WTC11 (cell line): Measurements from ENCODE around the gene ZNF391. TPM values are rescaled to one million over a fixed set of nuclear protein-coding genes. Genes with fewer than 3 reads are reported as not detected.

Source experiments
- ATAC-seq: fragments of 200-7000 bp; cut with Tn5 transposase; 2 replicates; pipeline ENCODE4 v1.10.0; 2021; ENCODE audit warnings: mild to moderate bottlenecking, moderate library complexity
- CTCF ChIA-PET: fragments of 300-600 bp; sonication (Branson Sonifier 250); formaldehyde crosslinking; loops from one replicate; lab custom pipeline; 2021; ENCODE audit warnings: antibody characterized with exemption; lab: Charles Lee
- POLR2A ChIA-PET: fragments of 350-600 bp; sonication (Branson Sonifier 250); formaldehyde crosslinking; loops from one replicate; lab custom pipeline; 2021; ENCODE audit warnings: antibody characterized with exemption; lab: Charles Lee
- DNase-seq: peaks from one replicate; pipeline ENCODE4 v3.0.0; 2021; ENCODE audit warnings: low spot score
- H3K27ac Mint-ChIP-seq: 2 replicates; pipeline ENCODE4 v1.8.0; 2021; ENCODE audit warnings: mixed read lengths
- H3K27me3 Mint-ChIP-seq: 2 replicates; pipeline ENCODE4 v1.8.0; 2021; ENCODE audit warnings: low read depth, mild to moderate bottlenecking, moderate library complexity, mixed read lengths
- H3K36me3 Mint-ChIP-seq: 2 replicates; pipeline ENCODE4 v1.8.0; 2021; ENCODE audit warnings: mixed read lengths
- H3K4me1 Mint-ChIP-seq: 2 replicates; pipeline ENCODE4 v1.8.0; 2022; ENCODE audit warnings: mixed read lengths
- H3K4me3 Mint-ChIP-seq: 2 replicates; pipeline ENCODE4 v1.8.0; 2021; ENCODE audit warnings: mild to moderate bottlenecking, moderate library complexity, mixed read lengths
- H3K9me3 Mint-ChIP-seq: 2 replicates; pipeline ENCODE4 v1.8.0; 2021; ENCODE audit warnings: mixed read lengths
- ATF1 ChIP-seq: sonication (generic); formaldehyde crosslinking; IDR thresholded peaks from 2 replicates; pipeline ENCODE4 v1.8.1; 2023; ENCODE audit warnings: mild to moderate bottlenecking, moderate library complexity, missing genetic modification reagents
- CREM ChIP-seq: sonication (generic); formaldehyde crosslinking; IDR thresholded peaks from 2 replicates; pipeline ENCODE4 v1.8.1; 2022; ENCODE audit warnings: mild to moderate bottlenecking, missing genetic modification reagents, moderate library complexity
- GABPB1 ChIP-seq: sonication (generic); formaldehyde crosslinking; IDR thresholded peaks from 2 replicates; pipeline ENCODE4 v1.8.1; 2023; ENCODE audit warnings: mild to moderate bottlenecking, missing genetic modification reagents
- HMGA2 ChIP-seq: fragments of 250-450 bp; sonication (Bioruptor Pico); IDR thresholded peaks from 2 replicates; pipeline ENCODE4 v1.4.0; 2021; ENCODE audit warnings: mild to moderate bottlenecking, moderate library complexity
- JUN ChIP-seq: sonication (generic); formaldehyde crosslinking; IDR thresholded peaks from 2 replicates; pipeline ENCODE4 v1.8.0; 2023; ENCODE audit warnings: mild to moderate bottlenecking, missing genetic modification reagents
- MXD4 ChIP-seq: fragments of 250-450 bp; sonication (Bioruptor Pico); IDR thresholded peaks from 2 replicates; pipeline ENCODE4 v1.8.0; 2021; ENCODE audit warnings: mild to moderate bottlenecking, moderate library complexity, borderline replicate concordance
- MYBL2 ChIP-seq: sonication (generic); formaldehyde crosslinking; IDR thresholded peaks from 2 replicates; pipeline ENCODE4 v1.8.1; 2023; ENCODE audit warnings: mild to moderate bottlenecking, moderate library complexity, missing genetic modification reagents
- NFE2L1 ChIP-seq: sonication (generic); formaldehyde crosslinking; IDR thresholded peaks from 2 replicates; pipeline ENCODE4 v1.8.1; 2023; ENCODE audit warnings: missing genetic modification reagents
- RELA ChIP-seq: sonication (generic); formaldehyde crosslinking; IDR thresholded peaks from 2 replicates; pipeline ENCODE4 v1.8.1; 2022; ENCODE audit warnings: missing genetic modification reagents, mild to moderate bottlenecking, borderline replicate concordance
- RORB ChIP-seq: fragments of 250-450 bp; sonication (Bioruptor Pico); IDR thresholded peaks from 2 replicates; pipeline ENCODE4 v1.9.0; 2021; ENCODE audit warnings: mild to moderate bottlenecking
- SP1 ChIP-seq: sonication (generic); formaldehyde crosslinking; conservative IDR thresholded peaks from 2 replicates; pipeline ENCODE4 v1.8.1; 2022; ENCODE audit warnings: missing genetic modification reagents
- TEAD1 ChIP-seq: sonication (generic); formaldehyde crosslinking; IDR thresholded peaks from 2 replicates; pipeline ENCODE4 v1.8.0; 2022; ENCODE audit warnings: mild to moderate bottlenecking, missing genetic modification reagents
- ZNF416 ChIP-seq: fragments of 250-450 bp; sonication (Bioruptor Pico); IDR thresholded peaks from 2 replicates; pipeline ENCODE4 v1.9.0; 2021; ENCODE audit warnings: mild to moderate bottlenecking, inconsistent platforms
- total RNA-seq: library from RNA; stranded (reverse); gene quantifications from 3 replicates; pipeline ENCODE4 v1.2.3, GENCODE V29; 2021
- TF ChIP-seq, protein P1 (sequence below): sonication (generic); formaldehyde crosslinking; IDR thresholded peaks from 2 replicates; pipeline ENCODE4 v1.8.1; 2022; ENCODE audit warnings: missing genetic modification reagents, borderline replicate concordance
- TF ChIP-seq, protein P2 (sequence below): fragments of 250-450 bp; sonication (Bioruptor Pico); IDR thresholded peaks from 2 replicates; pipeline ENCODE4 v1.9.0; 2021; ENCODE audit warnings: mild to moderate bottlenecking, borderline replicate concordance
- TF ChIP-seq, protein P3 (sequence below): fragments of 250-450 bp; sonication (Bioruptor Pico); IDR thresholded peaks from 2 replicates; pipeline ENCODE4 v1.9.0; 2021; ENCODE audit warnings: mild to moderate bottlenecking
- TF ChIP-seq, protein P4 (sequence below): sonication (generic); formaldehyde crosslinking; IDR thresholded peaks from 2 replicates; pipeline ENCODE4 v1.8.1; 2023; ENCODE audit warnings: mild to moderate bottlenecking, missing genetic modification reagents, moderate library complexity
- TF ChIP-seq, protein P5 (sequence below): sonication (generic); formaldehyde crosslinking; IDR thresholded peaks from 2 replicates; pipeline ENCODE4 v1.8.0; 2022; ENCODE audit warnings: missing genetic modification reagents

Gene ZNF391
- total RNA-seq, 1 experiment from 2014 or later = 11.3 TPM

DNA sequence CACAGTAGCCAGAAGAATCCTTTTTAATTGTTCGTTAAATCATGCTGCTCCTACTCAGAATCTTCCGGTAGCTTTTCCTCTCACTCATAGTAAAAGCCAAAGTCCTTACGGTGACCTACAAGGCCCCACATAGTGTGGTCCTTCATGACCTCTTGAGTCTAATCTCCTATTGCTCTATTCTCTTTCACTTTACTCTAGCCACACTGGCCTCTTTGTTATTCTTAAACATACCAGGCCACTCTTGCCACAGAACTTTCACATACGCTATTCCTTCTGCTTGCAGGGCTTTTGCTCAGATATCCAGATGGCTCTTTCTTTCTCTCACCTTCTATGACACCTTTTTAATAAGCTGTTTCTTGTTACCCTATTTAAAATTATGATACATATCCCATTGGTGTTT, 25.7 kb downstream of the ZNF391 start:
- peaks cover 4% of the 10 kb centered on the region; the same call in 1 of the 2 replicates for H3K4me1 Mint-ChIP-seq
- no peak for DNase-seq
- TF ChIP-seq NFE2L1 (CRISPR knock-in tag) (no peak), MXD4 (no peak), ATF1 (CRISPR knock-in tag) (no peak), ZNF416 (CRISPR knock-in tag) (no peak), JUN (CRISPR knock-in tag) (no peak), GABPB1 (CRISPR knock-in tag) (no peak), SP1 (CRISPR knock-in tag) (no peak), CREM (no peak), MYBL2 (CRISPR knock-in tag) (no peak), RELA (no peak), TEAD1 (CRISPR knock-in tag) (no peak), RORB (no peak), HMGA2 (no peak)
- TF ChIP-seq, protein P1, sequence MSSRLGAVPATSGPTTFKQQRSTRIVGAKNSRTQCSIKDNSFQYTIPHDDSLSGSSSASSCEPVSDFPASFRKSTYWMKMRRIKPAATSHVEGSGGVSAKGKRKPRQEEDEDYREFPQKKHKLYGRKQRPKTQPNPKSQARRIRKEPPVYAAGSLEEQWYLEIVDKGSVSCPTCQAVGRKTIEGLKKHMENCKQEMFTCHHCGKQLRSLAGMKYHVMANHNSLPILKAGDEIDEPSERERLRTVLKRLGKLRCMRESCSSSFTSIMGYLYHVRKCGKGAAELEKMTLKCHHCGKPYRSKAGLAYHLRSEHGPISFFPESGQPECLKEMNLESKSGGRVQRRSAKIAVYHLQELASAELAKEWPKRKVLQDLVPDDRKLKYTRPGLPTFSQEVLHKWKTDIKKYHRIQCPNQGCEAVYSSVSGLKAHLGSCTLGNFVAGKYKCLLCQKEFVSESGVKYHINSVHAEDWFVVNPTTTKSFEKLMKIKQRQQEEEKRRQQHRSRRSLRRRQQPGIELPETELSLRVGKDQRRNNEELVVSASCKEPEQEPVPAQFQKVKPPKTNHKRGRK (CRISPR knock-in tag) = no peak
- TF ChIP-seq, protein P2, sequence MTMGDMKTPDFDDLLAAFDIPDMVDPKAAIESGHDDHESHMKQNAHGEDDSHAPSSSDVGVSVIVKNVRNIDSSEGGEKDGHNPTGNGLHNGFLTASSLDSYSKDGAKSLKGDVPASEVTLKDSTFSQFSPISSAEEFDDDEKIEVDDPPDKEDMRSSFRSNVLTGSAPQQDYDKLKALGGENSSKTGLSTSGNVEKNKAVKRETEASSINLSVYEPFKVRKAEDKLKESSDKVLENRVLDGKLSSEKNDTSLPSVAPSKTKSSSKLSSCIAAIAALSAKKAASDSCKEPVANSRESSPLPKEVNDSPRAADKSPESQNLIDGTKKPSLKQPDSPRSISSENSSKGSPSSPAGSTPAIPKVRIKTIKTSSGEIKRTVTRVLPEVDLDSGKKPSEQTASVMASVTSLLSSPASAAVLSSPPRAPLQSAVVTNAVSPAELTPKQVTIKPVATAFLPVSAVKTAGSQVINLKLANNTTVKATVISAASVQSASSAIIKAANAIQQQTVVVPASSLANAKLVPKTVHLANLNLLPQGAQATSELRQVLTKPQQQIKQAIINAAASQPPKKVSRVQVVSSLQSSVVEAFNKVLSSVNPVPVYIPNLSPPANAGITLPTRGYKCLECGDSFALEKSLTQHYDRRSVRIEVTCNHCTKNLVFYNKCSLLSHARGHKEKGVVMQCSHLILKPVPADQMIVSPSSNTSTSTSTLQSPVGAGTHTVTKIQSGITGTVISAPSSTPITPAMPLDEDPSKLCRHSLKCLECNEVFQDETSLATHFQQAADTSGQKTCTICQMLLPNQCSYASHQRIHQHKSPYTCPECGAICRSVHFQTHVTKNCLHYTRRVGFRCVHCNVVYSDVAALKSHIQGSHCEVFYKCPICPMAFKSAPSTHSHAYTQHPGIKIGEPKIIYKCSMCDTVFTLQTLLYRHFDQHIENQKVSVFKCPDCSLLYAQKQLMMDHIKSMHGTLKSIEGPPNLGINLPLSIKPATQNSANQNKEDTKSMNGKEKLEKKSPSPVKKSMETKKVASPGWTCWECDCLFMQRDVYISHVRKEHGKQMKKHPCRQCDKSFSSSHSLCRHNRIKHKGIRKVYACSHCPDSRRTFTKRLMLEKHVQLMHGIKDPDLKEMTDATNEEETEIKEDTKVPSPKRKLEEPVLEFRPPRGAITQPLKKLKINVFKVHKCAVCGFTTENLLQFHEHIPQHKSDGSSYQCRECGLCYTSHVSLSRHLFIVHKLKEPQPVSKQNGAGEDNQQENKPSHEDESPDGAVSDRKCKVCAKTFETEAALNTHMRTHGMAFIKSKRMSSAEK (CRISPR knock-in tag) = no peak
- TF ChIP-seq, protein P3, sequence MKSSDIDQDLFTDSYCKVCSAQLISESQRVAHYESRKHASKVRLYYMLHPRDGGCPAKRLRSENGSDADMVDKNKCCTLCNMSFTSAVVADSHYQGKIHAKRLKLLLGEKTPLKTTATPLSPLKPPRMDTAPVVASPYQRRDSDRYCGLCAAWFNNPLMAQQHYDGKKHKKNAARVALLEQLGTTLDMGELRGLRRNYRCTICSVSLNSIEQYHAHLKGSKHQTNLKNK (CRISPR knock-in tag) = no peak
- TF ChIP-seq, protein P4, sequence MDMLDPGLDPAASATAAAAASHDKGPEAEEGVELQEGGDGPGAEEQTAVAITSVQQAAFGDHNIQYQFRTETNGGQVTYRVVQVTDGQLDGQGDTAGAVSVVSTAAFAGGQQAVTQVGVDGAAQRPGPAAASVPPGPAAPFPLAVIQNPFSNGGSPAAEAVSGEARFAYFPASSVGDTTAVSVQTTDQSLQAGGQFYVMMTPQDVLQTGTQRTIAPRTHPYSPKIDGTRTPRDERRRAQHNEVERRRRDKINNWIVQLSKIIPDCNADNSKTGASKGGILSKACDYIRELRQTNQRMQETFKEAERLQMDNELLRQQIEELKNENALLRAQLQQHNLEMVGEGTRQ (CRISPR knock-in tag) = no peak
- TF ChIP-seq, protein P5, sequence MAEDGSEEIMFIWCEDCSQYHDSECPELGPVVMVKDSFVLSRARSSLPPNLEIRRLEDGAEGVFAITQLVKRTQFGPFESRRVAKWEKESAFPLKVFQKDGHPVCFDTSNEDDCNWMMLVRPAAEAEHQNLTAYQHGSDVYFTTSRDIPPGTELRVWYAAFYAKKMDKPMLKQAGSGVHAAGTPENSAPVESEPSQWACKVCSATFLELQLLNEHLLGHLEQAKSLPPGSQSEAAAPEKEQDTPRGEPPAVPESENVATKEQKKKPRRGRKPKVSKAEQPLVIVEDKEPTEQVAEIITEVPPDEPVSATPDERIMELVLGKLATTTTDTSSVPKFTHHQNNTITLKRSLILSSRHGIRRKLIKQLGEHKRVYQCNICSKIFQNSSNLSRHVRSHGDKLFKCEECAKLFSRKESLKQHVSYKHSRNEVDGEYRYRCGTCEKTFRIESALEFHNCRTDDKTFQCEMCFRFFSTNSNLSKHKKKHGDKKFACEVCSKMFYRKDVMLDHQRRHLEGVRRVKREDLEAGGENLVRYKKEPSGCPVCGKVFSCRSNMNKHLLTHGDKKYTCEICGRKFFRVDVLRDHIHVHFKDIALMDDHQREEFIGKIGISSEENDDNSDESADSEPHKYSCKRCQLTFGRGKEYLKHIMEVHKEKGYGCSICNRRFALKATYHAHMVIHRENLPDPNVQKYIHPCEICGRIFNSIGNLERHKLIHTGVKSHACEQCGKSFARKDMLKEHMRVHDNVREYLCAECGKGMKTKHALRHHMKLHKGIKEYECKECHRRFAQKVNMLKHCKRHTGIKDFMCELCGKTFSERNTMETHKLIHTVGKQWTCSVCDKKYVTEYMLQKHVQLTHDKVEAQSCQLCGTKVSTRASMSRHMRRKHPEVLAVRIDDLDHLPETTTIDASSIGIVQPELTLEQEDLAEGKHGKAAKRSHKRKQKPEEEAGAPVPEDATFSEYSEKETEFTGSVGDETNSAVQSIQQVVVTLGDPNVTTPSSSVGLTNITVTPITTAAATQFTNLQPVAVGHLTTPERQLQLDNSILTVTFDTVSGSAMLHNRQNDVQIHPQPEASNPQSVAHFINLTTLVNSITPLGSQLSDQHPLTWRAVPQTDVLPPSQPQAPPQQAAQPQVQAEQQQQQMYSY (CRISPR knock-in tag) = no peak
- TF ChIP-seq, all 79 proteins: peak for 0
- H3K9me3 Mint-ChIP-seq = peaks cover 17% of the 10 kb centered on the region
- H3K4me3 Mint-ChIP-seq = no peak overlapping the region
- ChIA-PET CTCF (no interaction called here), POLR2A (no interaction called here)
- peaks cover 12% of the 10 kb centered on the region for H3K27me3 Mint-ChIP-seq
- ATAC-seq = no peak
- no peak overlapping the region for H3K27ac Mint-ChIP-seq
- H3K36me3 Mint-ChIP-seq = peaks cover 4% of the 10 kb centered on the region; the same call in 1 of the 2 replicates
